Measurements from ENCODE around the gene MMEL1.
"Not testable (repeated sequence)": the region's sequence is repeated elsewhere in the genome, so short reads cannot be mapped to it uniquely, and the experiment has no call there.

MMEL1 gene

DNA sequence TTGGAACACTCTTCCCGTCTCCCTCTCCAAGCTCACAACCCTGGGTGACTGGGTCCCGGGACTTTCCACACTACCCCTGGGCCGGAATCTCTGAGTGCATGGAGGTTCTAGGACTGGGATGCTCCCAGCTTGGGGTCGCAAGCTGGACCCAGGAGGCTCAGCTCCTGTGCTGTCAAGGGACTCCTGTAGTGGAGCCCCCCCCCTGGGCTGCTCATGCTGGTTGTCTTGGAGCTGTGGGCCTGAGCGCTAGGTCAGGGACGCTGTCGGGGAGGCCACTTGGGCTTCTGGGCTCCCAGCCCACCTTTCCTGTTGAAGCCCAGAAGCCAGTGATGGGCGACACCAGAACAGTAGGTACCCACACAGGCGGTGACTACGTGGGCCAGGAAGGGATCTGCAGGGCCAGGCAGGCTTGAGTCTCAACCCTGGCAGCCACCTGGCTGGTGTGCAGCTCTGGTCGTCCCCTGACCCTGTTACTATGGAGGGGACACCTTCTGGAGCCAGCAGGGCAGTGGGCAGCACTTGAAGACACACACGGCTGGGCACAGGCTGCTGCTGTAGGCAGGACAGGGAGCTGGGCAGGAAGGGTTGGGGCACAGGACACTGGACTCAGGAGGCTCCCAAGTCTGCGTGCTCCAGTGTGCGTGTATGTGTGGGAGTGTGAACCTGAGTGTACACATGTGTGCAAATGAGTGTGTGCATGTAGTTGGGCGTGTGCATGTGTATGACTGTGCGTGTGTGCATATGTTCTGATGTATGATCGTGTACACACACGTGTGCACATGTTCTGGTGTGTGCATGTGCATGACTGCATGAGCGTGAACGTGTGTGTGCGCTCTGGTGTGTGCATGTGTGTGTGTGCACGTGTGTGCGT lies 3.0 kb downstream of the MMEL1 start:
- no peak for DNase-seq (ENCODE audit: extremely low read depth in 1 of 2, low read depth in 1 of 2)

DNA sequence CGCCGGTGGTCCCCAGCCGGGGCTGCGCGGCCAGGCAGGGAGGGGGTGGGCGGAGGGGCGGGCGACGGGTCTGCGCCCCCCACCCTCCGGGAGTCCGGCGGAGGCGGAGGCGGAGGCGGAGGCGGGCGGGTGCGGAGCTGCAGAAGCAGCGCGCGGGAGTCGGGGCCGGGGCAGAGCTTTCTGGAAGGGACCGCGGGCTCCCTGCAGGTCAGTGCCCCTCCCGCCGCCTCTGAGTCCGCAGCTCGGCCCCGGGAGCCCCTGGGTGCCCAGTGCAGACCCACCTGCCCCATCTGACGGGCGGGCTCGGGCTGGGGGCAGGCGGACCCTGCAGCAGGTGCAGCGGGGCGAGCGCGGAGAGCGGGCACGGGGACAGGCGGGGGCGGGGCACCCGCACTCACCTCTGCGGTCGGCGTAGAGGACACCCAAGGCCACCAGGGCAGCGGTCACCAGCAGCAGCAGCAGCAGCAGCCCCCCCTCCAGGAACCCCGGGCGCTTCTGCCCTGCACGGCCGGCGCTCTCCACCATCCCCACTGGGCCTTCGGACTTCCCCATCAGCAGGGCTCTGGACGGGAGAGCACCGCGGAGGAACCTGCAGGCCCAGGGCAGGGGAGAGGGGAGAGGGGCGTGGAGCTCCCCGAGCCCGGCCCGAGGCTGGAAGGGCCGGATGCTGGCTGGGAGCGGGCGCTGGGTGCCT lies 3.7 kb downstream of the MMEL1 start:
- DNase-seq (ENCODE audit: extremely low read depth in 1 of 2, low read depth in 1 of 2): no peak

DNA sequence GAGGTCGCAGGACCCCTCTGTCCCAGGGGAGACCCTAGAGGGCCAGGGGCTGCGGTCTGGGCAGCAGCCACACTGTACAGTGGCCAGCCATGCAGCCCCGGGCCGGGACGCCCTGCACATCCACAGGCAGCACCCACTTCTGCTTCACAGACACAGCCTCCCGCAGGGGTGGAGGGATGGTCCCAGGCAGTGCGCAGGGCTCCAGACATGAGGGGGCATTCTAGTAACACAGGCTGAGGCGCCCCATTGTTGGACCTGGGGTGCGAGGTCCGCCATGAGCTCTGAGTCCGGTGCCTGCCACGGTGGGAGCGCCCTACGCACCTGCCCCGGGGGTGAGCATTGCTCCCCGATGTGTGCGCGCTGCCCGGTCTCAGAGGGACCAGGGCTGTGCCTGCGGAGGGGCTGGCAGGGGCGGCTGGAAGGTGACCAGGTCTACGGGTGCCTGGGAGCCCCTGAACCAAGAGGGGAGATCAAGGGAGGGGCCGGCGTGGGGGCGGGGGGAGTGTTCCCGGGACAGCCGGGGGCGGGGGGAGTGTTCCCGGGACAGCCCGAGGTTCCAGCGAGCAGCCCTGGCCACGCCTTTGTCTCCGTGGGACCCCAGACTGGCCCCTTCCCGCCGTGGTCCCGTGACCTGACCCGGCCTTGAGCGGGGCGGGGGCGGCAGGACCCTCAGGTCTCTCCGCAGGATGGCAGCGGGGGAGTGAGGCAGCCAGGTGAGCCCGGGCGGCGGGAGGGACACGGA lies 4.5 kb downstream of the MMEL1 start:
- no peak for DNase-seq (ENCODE audit: extremely low read depth in 1 of 2, low read depth in 1 of 2)

- DNase-seq (ENCODE audit: extremely low read depth in 1 of 2, low read depth in 1 of 2): no peak
These were observed 5.1 kb downstream of the MMEL1 start for GRCh38 chr1:2627746-2628145.

DNA sequence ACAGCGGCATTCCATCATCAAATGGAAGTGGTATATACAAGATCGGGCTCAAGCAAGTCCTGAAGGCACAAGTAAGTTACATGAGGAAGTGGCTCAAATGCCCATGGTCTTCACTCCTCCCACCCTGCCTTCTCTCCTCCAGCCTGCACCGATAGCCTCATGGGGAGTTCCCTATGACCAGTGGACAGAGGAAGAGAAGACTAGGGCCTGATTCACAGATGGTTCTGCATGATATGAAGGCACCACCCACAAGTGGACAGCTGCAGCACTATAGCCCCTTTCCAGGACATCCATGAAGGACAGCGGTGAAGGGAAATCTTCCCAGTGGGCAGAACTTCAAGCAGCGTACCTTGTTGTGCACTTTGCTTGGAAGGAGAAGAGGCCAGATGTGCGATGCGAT lies 7.1 kb downstream of the MMEL1 start:
- not testable (repeated sequence) for DNase-seq (ENCODE audit: extremely low read depth in 1 of 2, low read depth in 1 of 2)

GRCh38 chr1:2625311-2625710 lies 7.5 kb downstream of the MMEL1 start:
- no peak for DNase-seq (ENCODE audit: extremely low read depth in 1 of 2, low read depth in 1 of 2)

DNA sequence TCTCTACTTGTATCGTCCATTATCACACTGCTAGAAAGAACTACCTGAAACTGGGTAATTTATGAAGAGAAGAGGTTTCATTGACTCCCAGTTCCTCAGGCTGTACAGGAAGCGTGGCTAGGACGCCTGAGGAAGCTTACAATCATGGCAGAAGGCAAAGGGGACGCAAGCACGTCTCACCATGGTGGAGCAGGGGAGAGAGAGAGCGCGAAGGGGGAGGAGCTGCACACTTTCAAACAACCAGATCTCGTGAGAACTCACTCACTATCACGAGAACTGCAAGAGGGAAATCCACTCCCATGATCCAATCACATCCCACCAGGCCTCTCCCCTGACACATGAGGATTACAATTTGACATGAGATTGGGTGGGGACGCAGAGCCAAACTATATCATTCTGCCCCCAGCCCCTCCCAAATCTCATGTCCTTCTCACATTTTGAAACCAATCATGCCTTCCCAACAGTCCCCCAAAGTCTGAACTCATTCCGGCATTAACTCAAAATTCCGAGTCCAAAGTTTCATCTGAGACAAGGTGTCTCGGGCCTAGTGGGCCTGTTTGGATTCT lies 8.0 kb downstream of the MMEL1 start:
- no peak for DNase-seq (ENCODE audit: extremely low read depth in 1 of 2, low read depth in 1 of 2)

GRCh38 chr1:2623571-2624337 lies 9.1 kb downstream of the MMEL1 start:
- DNase-seq (ENCODE audit: extremely low read depth in 1 of 2, low read depth in 1 of 2): no peak

DNA sequence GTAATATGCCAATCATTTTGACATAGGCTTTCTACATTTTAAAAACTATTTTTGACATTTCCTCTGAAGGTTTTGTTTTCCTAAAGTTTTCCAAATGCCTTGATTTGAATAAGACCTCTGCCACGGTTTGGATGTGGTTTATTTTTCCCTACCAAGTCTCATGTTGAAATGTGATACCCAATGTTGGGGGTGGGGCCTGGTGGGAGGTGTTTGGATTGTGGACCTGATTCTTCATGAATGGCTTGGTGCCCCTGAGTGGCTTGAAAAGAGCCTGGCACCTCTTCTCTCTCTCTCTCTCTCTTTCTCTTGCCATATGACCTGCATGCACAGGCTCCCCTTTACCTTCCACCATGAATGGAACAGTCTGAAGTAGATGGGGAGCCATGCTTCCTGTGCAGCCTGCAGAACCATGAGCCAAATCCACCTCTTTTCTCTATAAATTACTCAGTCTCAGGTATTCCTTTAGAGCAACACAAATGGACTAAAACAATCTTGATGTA lies 14.8 kb downstream of the MMEL1 start:
- DNase-seq (ENCODE audit: extremely low read depth in 1 of 2, low read depth in 1 of 2): no peak

GRCh38 chr1:2614145-2614544 lies 18.7 kb downstream of the MMEL1 start:
- DNase-seq (ENCODE audit: extremely low read depth in 1 of 2, low read depth in 1 of 2): no peak

DNA sequence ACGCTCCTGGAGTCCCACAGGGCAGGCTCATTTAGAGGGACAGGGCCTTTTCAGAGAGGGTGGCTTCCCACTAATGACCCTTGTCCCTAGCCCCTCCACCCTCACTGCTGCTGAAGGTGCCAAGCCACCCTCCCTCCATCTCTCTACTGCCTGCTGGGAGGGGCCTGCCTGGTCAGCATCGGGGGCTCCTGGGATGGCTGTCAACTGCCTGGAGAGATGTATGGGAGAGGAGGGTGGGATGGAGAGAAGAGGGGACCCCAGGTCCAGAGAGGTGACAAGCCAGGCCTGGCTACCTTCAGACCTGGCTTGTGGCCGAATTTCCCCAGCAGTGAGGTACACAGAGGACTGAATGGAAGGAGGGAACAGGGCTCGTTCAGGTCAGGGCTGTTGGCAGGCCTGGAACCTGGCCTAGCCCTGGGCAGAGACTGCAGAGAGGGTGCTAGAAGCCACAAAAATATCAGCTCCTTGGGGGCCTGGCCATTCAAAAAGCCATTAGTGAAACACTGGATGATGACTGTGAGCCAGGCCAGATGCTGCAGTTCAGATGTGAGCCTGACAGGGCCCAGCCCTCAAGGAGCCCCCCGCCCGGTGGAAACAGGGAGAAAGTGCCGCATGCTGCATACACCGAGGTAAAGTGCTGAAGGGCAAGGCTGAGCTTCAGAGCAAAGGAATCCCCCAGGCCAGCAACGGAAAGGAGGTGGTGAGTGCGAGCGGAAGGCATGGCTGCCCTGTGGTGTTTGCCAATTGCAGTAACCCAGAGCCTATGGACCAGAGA lies 20.0 kb downstream of the MMEL1 start:
- no peak for DNase-seq (ENCODE audit: extremely low read depth in 1 of 2, low read depth in 1 of 2)

DNA sequence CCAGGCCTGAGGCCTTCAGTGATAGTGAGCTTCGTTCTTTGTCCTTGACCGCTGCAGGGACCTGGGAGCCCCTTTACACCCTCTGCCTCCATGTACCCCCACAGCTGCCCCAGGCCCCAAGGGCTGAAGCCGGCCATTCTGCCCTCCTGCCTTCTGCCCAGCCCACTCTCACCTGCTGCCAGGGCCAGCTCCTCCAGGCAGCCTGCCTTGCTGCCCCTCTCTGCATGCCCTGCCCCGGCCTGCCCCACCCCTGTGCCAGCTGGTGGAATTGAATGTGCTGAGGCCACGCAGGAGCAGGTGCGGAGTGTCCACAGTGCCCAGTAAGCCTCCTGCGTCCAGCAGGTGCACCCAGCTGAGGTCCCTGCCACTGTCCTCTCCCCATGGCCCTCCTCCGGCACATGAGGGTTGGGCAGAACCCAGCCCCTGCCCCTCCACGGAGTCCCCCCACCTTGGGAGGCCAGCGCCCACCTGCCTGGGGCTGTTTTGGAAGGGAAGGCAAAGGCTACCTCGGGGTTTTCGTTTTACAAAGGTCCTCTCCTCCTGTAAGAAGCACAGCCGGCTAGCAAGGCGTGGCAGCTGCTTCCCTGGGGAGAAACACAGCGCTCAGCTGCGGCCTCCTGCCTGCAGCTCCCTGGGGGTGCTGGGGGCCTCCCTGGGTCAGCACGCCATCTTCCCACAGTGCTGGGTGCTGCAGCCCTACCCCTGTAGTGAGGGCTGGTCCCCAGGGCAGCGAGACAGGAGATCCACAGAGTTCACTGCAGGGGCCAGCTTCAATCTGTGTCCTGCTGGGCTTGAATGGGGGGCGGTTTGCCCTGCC lies 21.0 kb downstream of the MMEL1 start:
- no peak for DNase-seq (ENCODE audit: extremely low read depth in 1 of 2, low read depth in 1 of 2)

DNA sequence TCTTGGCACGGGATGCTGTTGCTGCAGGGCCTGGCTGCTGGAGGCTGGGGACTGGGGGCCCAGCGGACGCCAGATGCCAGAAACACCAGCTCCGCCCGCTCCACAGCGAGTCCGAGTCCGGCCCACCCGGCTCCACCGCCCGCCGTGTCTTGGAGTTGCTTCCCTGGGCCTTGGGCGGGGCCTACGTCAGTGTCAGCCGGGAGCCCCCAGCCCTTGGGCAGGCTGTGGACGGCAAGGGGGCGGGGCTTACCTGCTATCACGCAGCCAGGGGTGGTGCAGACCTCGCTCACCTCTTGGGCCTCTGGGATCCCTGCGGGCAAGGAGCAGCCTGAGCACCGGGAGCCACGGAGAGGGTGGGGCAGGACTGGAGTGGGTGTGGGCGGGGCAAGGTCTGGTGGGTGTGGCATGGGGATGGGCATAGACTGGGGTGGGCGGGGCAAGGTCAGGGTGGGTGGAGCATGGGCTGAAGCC lies 21.8 kb downstream of the MMEL1 start:
- no peak for DNase-seq (ENCODE audit: extremely low read depth in 1 of 2, low read depth in 1 of 2)

DNA sequence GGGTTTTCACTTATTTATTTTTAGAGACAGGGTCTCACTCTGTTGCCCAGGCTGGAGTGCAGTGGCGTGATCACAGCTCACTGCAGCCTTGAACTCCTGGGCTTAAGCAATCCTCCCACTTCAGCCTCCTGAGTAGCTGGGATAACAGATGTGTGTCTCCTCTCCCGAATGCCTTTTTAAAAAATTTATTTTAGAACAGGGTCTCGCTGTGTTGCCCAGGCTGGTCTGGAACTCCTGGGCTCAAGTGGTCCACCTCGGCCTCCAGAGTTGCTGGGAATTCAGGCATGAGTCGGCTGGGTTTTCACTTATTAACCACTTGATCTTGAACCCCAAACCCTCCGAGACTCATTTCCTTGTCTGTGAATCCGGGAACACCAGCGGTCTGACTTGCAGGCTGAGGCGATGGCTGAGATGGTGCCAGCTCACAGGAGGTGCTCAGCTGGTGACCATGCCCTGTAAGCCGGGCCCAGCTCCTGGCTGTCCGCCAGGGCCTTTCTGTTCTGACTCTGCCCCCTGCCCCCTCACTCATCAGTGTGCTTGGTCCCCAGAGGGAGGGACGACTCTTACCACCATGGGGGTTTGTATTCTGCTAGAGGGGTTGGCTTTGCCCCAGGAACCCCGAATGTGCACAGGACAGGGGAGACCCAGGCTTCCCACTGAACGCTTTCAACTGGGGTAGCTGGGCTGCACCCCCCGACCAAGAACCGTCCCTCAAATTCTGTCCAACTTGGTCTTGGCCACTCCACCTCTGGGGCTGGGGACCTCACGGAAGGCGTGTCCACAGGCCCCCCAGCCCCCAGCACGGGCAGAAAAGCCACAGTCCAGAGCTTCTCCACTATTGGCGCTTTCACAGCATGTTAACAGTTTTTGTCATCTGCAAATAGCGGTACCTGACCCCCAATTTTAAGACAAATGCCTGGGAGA lies 22.5 kb downstream of the MMEL1 start:
- DNase-seq (ENCODE audit: extremely low read depth in 1 of 2, low read depth in 1 of 2): no peak

- DNase-seq (ENCODE audit: extremely low read depth in 1 of 2, low read depth in 1 of 2): no peak
These were observed 23.3 kb downstream of the MMEL1 start for GRCh38 chr1:2609319-2610035.

DNA sequence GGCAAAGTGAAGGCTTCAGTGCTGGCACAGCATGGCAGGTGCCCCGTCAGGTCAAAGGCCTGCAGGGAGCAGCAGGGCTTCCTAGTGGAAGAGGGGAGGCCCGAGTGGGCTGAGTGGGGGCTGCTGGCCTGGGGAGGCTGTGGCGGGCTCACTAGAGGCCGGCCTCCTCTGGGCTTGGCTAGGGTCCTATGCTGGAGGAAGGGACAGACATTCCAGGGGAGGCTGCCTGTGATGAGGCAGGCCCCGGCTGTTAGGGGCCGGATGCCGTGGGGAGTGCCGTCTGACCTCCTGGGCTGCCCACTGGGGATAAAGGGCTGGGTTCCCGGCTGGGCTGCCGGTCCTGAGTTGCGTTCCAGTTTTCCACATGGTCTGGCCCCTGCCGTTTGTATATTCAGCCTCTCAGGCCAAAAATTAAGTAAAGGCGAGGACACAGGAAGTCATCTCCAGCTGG lies 25.1 kb downstream of the MMEL1 start:
- no peak for DNase-seq (ENCODE audit: extremely low read depth in 1 of 2, low read depth in 1 of 2)

Measured in activated CD8-positive, alpha-beta memory T cell treated with anti-CD3 and anti-CD28 coated beads for 1 hour (primary cell).